Stimulated activated CD8-positive, alpha-beta memory T cell treated with anti-CD3 and anti-CD28 coated beads, Interleukin-2, amount 100 ng/mL, for 48 hours (primary cell): ENCODE results near the gene ICE1.
A peak's percentile ranks its signal among the peaks of the same experiment; 100 is the strongest.
"Not testable (repeated sequence)": the region's sequence is repeated elsewhere in the genome, so short reads cannot be mapped to it uniquely, and the experiment has no call there.

Source experiments
- DNase-seq, 2 donors: peaks; one replicate each; pipeline ENCODE4 v3.0.0-alpha.2; 2020; ENCODE audit warnings: low read depth in 2 of 2

Gene ICE1, protein sequence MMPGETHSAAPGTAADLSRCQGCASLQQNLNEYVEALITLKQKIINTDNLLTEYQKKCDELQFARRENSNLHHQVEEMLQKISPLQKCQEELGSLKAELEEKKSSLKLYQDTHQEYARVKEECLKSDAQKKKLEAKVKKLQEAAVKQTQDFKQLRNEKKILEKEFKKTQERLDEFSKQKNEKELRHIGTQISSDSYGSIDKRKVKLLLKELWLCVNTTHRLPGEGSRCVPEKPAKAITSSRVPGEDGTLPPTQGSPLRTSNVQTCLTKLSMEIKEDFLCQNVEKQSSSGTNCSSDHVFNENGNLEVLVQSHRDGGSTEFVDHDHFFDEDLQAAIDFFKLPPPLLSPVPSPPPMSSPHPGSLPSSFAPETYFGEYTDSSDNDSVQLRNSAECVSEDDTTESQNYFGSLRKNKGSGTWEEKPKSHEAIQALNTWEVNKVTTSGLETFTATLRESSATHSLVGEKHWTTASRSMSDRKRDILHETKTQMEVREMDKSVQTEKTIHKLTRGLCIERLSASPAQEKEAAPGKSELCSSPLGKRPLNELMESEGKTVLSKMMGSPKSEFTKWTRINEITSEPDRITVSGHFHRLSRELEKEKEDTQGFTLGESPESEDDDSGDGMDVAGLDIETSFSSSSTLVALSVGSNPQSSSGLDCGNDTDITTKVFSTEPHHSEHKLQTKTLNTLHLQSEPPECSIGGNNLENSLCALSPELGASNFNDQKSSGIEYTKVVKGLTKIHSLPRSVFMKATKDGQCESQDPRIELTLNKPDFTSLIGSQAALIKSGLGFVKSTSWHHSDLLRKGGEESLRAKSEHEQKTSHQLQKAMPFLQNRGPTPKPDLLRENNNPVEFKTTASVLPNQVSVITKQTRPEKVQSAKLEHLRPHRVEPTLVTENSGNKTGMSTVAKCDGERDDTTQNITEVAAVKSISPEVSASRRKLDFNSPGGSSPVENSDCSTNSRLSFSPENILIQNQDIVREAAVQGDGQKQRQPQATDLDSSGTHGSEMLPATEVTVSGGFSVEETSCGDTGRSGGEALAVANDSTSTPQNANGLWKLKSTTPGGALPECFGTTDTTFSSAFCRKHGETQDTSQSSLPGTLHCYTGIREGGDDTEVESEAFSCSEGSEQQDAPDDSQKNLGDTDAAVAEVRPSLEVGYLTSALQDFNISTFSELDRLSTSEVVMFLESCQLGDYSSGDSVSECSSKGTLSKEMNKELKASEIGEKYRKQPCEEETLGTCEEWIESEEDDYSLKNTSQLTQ (N-terminal part only)

DNA sequence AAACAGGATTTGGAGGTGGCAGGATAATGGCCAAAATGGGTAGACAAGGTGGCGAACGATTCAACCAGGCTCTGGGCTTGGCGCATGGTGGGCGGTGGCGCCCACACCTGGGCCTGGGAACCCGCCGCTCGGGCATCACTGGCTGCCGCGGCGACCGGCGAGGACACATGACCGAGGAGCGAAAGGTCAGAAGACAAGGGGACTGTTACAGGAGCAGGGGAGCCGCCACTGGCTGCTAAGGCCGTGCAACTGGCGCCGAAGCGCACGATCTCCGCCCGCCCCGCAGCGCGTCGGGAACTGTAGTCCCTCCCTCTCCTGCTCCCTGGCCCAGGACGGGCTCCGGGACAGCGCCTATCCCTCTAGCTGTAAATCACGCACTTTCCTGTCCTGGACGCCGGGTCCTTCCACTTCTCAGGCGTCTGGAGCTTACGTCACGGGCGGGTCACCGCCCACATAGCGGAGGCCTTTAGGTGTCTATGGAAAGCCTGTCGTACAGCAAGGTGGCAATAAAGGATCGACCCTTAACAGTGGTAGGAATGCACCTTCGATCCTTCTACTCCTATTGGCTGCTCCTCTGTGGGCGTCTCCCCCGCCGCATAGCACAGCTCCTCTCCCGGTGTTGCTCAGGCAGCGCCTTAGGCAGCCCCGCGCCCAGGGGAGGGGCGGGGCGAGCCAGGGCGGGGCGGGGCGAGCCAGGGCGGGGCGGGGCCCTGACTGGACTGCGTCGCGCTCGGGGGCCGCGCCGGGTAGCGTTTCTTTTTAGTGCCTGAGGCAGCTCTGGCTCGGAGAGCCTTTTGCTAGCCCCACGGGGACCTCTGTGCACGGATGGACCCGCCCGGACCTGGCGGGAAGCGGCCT is at the start of gene ICE1:
TSS of gene ICE1 (plus strand) at position 717 of the 858 bp plus-strand sequence. CDS start 239 bp downstream, outside the sequence.
- DNase-seq: peak; percentile 75 to 87

DNA sequence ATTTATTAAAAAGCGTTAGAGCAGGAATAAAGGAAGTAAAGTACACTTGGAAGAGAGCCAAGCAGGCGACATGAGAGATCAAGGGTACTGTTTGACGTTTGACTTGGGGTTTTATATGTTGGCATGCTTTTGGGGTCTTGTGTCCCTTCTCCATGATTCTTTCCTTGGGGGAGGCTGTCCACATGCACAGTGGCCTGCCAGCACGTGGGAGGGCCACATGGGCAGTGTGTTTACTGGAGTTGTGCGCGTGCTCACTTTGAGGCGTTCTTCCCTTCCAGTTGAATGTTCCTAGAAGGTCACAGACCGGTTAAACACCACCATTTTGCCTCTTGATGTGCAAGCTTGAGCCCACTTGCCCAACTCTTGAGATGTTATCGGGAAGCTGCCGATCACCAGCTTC is 49.5 kb upstream of the ICE1 start:
- DNase-seq: no peak

DNA sequence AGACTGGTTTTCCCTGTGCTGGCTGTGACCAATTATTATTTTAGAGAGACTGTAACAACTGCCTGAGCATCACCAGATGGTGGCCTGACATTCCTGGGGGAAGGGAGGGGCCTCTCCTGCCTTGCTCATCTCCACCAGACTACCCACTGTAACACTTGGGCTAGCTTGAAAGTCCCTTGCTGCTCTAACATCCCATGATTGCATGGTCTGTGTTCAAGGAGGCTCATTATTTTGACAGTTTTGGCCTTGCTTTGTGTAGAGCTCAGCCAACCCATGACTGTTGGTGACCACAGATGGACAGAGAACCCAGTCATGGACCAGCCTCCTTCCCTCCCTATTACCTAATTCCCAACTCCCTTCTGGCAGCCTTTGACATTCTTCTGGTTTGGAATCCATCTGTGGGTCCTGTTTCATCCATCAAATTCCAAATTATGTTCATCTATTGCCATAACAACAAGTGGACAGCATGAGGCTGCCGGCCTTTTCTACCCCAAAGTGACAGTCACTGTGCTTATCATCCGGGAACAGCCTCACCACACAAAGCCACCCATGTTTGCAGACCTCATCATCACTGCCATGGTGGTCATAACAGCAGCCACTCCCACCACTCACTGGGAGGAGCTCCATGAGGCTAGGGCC is 49.0 kb upstream of the ICE1 start:
- DNase-seq: no peak

DNA sequence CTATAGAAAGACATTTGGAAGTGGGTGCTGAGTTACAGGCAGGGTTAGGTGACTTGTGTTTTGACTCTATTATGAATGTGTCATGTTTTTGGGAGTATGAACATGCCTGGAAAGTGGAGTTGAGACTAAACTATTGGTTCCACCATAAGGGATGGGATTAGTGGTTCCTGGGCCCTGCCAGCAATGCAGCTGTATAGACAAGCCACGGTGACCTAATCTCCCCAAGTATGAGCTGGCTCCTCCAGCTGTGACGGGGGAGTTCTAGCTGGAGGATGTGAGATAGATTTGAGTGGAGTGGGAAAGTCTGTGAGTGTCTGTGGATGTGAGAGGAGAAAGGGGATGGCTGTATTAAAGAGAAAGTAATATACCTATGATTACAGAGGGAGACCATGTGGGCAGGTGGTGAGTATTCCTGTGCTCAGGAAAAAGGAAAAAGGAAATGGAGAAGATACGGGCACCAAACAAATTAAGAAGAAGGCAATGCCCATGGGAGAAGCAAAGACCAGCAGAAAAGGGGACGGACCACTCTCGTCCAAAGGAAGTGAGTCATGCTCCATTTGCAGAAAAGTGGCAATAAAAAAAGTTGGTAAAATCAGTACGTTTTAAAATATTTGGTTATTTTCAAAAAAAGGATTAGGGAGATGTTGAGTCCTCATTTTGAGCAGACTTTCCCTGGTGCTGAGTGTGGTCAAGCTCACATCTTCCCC is 48.3 kb upstream of the ICE1 start:
- no peak for DNase-seq

DNA sequence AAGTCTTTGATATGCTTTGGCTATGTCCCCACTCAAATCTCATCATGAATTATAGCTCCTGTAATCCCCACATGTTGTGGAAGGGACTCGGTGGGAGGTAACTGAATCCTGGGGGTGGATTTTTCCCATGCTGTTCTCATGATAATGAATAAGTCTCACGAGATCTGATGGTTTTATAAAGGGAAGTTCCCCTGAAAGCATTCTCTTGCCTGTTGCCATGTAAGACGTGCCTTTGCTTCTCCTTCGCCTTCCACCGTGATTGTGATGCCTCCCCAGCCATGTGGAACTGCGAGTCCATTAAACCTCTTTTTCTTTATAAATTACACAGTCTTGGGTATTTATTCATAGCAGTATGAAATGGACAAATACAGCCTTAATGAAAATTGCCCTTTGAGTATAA is 44.7 kb upstream of the ICE1 start:
- DNase-seq: no peak

DNA sequence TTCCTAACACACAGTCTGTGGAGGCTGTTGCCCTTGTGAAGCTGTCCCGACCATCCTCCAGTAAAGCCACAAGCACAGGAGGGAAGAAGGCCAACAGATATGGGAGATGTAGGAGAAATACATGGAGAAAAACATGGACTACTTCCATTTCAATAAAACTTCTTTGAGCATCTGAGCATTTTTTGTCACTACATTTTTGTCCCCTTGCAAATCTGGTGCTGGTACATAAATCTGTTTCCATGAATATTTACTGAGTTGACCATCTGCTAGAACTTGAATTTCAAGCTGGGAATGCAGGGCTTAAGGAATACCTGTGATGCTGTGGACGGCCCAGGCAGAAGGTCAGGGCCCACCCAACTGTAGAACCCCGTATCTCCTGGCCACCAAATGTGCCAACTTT is 43.9 kb upstream of the ICE1 start:
- DNase-seq: no peak

DNA sequence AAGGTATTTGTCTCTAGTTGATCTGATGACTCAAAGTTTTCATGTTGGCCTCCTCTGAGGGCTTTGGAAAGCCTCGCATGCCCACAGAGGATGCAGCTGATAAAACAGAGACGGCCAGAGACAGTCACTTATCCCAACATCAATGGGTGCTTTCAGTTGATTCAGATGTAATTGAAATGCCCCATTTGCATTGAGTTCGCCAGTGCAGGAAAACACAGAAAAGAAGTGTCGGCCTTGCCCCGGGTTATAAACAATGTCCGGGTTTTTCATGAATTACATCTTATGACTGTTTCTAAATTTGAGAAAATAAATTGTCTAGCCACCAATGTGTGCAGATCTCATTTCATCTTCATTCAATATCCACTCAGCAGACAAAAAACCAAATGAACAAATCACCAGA is 42.2 kb upstream of the ICE1 start:
- DNase-seq: no peak

DNA sequence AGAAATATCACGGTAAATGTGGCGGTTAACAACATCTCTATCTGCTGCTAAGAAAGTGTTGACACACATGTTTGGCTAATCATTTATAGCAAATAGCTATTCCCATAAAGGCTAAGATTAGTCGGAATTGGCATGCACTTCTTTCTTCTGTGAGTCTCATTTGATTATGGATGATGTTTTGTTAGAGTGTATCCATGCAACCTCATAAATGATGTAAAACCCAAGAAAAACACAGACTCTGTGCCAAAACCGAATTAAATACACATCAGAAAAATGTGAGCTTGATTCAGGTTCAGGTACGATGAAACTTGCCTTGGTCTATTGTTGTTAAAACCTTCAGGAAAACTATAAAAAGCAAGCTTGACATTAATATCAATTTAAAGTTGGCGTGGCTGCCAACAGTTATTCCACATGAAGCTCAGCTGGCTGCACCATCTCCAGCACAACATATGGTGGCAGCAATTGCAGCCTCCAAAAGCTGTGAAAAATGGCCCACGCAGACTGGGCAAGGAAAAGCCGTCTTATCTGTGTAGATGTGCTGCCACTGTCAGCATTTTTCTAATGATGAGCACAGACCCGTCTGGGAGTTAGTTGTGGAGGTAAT is 41.1 kb upstream of the ICE1 start:
- no peak for DNase-seq

DNA sequence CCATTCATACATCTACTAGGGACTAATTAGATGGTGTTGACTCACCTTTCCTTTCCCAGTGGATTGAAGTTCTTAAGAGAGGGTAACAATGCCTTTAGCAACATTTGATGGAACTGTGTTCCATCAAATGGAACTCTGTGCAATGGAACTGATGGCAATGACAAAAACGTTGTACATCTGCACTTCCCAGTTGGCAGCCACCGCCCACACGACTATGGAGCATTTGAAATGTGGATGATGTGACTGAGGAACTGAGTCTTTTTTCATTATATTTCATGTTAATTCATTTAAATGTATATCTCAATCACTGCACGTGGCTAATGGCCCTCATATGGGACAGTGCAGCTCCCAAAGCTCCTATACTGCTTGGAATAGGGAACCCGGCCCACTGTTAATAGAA is 39.0 kb upstream of the ICE1 start:
- DNase-seq: no peak

DNA sequence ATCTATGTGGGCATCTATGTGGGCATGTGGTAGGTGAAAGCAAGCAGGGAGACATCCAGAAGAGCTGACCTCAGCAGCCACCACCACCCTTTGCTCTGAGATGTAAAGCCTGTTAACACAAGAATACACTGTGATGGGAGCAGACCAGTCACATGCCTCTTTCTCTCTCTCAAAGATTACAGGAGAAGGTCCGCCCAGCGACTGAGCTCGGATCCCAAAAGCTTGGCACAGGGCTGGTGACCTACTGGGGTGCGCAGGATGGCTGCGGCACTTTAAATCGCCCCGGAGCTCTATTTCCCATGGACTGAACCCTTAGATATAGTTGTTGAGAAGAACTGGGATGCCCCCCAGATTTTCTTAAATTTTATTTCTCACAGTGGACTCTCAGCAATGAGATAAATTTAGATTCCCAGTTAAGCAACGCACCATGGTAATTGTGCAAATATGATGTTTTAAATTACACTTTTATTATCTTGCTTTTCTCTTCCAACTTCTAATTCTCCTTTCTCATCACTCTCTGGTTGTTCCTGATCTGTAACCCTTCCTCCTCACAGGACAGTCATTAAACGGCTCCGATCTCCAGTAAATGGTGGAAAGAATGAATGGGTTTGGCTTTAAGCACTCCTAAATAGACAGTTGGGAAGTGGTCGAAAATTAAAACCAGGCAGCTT is 37.7 kb upstream of the ICE1 start:
- no peak for DNase-seq

DNA sequence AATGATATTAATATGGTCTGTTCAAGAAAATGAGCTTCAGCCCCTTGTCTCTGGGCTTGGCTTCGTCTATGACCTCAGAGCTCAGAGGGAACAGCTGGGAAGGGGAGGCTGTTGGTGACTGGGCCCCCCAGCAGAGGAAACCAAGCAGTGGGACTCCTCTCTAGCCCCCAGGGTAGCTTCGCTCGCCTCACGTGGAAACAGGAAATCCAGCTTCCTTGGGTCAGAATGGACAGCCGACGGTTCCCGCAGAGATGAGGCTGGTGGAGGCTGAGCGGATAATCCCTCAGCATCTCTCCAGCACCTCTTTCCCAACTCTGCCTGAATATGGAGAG is 37.2 kb upstream of the ICE1 start:
- no peak for DNase-seq

DNA sequence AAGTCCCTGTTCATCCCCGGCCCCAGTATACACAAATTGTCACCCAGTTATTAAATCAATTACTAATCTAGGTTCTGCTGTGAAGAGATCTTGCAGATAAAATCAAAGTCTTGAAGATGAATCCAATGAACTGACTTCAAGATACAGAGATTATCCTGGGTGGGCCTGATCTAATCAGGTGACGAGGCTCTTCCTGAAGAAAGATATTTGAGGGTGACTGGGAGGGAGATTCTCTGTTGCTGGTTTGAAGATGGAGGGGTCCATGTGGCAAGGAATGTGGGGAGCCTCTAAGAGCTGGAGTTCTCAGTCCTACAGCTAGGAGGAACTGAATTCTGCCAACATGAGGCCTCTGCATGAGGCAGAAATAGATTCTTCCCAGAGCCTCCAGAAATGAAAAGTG is 36.1 kb upstream of the ICE1 start:
- DNase-seq: no peak

DNA sequence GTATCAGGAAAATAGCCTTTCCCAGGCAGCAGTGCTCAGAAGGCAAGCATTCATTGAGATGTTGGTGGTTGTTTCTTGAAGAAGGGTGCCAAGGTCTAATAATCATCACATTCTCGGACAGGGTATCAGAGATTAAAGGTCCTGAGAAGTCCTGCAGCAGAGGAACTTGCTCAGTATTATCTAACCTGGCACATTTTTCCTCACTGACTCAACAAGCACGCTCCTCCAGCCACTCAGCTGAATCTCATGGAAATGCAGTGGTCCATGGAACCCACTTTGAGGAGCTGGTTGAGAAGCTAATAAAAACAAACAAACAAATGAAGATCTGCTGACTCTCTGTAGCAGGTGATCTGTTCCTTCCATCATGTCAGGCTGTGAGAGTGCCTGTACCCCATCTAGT is 35.3 kb upstream of the ICE1 start:
- no peak for DNase-seq

DNA sequence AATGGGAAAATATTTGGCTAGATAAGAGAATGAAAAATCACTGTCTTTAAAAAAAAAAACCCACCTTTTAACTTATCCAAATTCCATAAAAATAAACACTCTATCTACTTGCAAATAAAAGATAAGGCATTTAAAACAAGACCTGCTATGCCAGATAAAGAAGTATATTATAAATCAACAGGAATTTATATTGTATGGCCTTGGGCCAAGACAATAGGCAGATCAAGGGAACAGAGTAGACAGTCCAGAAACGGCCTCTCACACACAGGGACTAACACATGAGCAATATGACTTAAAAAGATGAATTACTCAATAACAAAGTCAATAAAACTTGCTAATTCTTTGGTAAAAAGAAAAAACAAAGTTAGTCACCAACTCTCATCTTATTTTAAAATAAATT is 34.7 kb upstream of the ICE1 start:
- DNase-seq: no peak

DNA sequence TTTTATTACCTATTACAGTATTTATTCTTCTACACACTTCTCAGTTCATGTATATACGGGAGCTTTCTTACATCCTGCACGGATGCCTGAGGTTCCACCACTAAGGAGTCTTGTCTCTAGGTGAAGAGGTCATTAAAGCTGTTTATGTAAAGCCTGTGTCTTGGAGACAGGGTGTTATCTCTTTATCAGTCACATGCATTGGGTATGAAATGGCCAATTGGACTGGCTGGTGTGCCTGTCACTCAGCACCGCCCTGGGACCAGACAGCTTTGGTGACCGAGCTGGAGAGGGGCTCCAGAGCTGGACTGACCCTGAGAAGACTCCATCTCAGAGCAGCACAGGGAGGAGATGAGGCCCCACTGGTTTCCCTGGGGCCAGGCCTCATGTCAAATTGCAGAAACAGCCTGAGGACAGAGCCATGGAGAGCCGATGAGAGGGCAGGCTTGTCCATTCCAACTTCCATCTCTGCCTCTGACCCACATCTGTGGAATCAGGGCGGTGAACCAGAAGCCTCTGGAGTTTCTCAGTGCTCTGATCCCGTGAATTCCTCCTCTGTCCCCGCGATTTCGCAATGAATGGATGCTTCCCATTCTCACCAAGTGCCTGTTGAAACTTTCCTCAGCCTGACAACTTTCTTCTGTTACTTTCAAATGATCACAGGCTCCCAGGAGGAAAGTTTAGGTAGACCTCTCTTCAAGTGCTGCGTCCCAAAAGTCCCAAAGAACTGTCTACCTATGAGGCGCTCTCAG is 32.2 kb upstream of the ICE1 start:
- not testable (repeated sequence) for DNase-seq

DNA sequence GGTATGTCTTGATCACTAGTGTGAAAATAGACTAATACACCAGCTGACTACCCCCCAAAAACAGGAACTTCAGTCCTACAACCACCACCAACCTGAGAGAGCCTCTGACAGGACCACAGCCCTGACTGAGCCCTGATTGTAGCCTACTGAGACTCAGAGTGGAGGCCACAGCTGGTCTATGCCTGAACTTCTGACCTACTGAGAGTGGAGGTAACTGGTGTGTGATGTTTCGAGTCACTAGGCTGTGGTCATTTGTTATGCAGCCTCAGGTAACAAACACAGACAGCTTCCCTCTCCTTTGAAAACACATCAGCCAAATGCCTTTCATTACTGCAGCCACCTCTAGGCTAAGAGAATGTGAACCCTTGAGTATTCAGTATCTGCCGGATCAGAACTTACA is 30.0 kb upstream of the ICE1 start:
- DNase-seq: not testable (repeated sequence)

DNA sequence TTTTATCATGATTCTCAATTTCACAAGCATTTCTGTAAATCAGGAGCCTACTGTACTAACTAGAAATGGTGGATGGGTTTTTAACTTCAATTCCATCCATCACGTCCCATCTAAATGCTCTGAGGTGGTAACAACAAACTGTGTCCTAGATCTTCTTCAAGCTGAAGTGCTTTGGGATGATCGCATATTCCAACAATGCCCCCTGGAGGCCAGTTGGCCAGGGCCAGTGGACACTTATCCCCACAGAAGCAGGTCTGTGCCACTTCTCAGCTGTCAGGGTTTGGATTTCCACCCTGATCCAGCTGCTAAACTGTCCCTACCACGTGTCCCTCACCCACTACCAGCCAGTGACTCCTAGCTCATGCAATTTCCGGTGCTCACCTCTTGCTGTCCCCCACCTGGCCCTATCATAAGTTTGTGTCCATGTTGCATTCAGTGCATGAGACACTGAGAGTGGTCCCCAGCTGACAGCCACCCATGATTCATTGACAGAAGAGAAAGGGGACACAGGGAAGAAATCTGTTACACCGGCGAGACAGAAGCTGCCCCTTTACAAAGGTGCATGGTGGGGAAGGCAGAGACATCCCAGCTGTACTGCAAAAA is 28.0 kb upstream of the ICE1 start:
- DNase-seq: peak in 1 of 2 donors; percentile 4

DNA sequence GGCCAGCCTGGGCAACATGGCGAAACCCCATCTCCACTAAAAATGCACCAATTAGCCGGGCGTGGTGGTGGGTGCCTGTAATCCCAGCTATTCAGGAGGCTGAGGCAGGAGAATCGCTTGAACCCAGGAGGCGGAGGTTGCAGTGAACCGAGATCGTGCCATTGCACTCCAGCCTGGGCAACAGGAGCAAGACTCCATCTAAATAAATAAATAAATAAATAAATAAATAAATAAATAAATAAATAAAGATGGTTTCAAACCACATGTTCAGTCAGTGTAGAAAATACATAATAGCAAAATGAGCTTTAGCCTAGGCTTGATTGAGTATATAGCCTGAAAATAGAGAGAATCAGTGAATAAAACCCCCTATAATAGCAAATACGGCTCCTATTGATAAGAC is 27.4 kb upstream of the ICE1 start:
- DNase-seq: not testable (repeated sequence)
